SK-N-SH (cell line): Measurements from ENCODE around the gene NBDY. TPM values are rescaled to one million over a fixed set of nuclear protein-coding genes. Genes with fewer than 3 reads are reported as not detected.

Experiments
- CTCF ChIA-PET: fragments of 300-600, 350-600 bp; formaldehyde crosslinking; extraction: SDS; loops from one replicate; lab custom pipeline; 2021; lab: Yijun Ruan, JAX
- POLR2A ChIA-PET: fragments of 350-600 bp; sonication (Branson Sonifier 250); formaldehyde crosslinking; extraction: SDS; loops from one replicate; lab custom pipeline; 2020; ENCODE audit warnings: antibody characterized with exemption, inconsistent platforms; lab: Yijun Ruan, JAX
- DNase-seq: peaks from one replicate; pipeline ENCODE4 v3.0.0; 2012
- H2AFZ ChIP-seq: fragments of 200-600 bp; sonication (generic); 2 replicates; pipeline ENCODE4 v1.8.1; 2016; ENCODE audit warnings: antibody characterized with exemption, mild to moderate bottlenecking, low read depth
- H3F3A ChIP-seq: fragments of 200-600 bp; sonication (generic); replicated peaks from 2 replicates; pipeline ENCODE3; 2016; ENCODE audit warnings: antibody characterized with exemption, mild to moderate bottlenecking; ENCODE audit not compliant: insufficient read depth
- H3K27ac ChIP-seq, 2 experiments: fragments of 200-500 bp in 1 of 2; fragments of 200-600 bp in 1 of 2; sonication (Bioruptor generic) in 1 of 2; sonication (generic), shearing (Covaris generic) in 1 of 2; 2 replicates each; pipeline versions ENCODE4 v1.5.1 to v1.6.1; 2014 to 2016; ENCODE audit warnings: low read depth in 2 of 2, inconsistent platforms in 1 of 2, low read length in 1 of 2, mild to moderate bottlenecking in 1 of 2, mixed read lengths in 1 of 2
- H3K27me3 ChIP-seq: fragments of 200-600 bp; sonication (generic), shearing (Covaris generic); 2 replicates; pipeline ENCODE4 v1.6.1; 2016; ENCODE audit warnings: mixed run types; ENCODE audit not compliant: insufficient read depth
- H3K36me3 ChIP-seq, 2 experiments: fragments of 200-500 bp in 1 of 2; fragments of 200-600 bp in 1 of 2; sonication (Bioruptor generic) in 1 of 2; sonication (generic) in 1 of 2; replicated peaks in 1 of 2; 2 replicates each; pipeline versions ENCODE3 to v1.5.1; 2014 to 2016; ENCODE audit warnings: low read length in 1 of 2, mild to moderate bottlenecking in 1 of 2; ENCODE audit not compliant: insufficient read depth in 2 of 2, control insufficient read depth in 1 of 2
- H3K4me1 ChIP-seq, 2 experiments: fragments of 200-500 bp in 1 of 2; fragments of 200-600 bp in 1 of 2; sonication (Bioruptor generic) in 1 of 2; sonication (generic), shearing (Covaris generic) in 1 of 2; 2 replicates each; pipeline versions ENCODE4 v1.5.1 to v1.6.1; 2014 to 2016; ENCODE audit warnings: low read depth in 1 of 2, low read length in 1 of 2, mixed run types in 1 of 2; ENCODE audit not compliant: insufficient read depth in 2 of 2, control insufficient read depth in 1 of 2
- H3K4me2 ChIP-seq: fragments of 200-600 bp; sonication (generic), shearing (Covaris generic); 2 replicates; pipeline ENCODE4 v1.6.1; 2017; ENCODE audit warnings: mixed run types
- H3K4me3 ChIP-seq, 2 experiments: fragments of 200-500 bp in 1 of 2; fragments of 200-600 bp in 1 of 2; sonication (Bioruptor generic) in 1 of 2; sonication (generic), shearing (Covaris generic) in 1 of 2; 2 replicates each; pipeline versions ENCODE4 v1.5.1 to v1.8.1; 2014 to 2016; ENCODE audit warnings: low read depth in 2 of 2, inconsistent platforms in 1 of 2, low read length in 1 of 2, mild to moderate bottlenecking in 1 of 2, mixed read lengths in 1 of 2, moderate library complexity in 1 of 2
- H3K79me2 ChIP-seq: fragments of 200-600 bp; sonication (generic); 2 replicates; pipeline ENCODE4 v1.8.1; 2017; ENCODE audit warnings: mild to moderate bottlenecking; ENCODE audit not compliant: insufficient read depth
- H3K9ac ChIP-seq: fragments of 200-600 bp; sonication (generic); 2 replicates; pipeline ENCODE4 v1.6.1; 2017; ENCODE audit warnings: mixed run types
- H3K9me2 ChIP-seq: fragments of 200-600 bp; sonication (generic); 2 replicates; pipeline ENCODE4 v1.6.1; 2017; ENCODE audit warnings: mixed run types
- H3K9me3 ChIP-seq: fragments of 200-600 bp; sonication (generic); 2 replicates; pipeline ENCODE4 v1.6.1; 2017; ENCODE audit warnings: mixed run types, mild to moderate bottlenecking, moderate library complexity
- H4K20me1 ChIP-seq: fragments of 200-600 bp; sonication (generic); 2 replicates; pipeline ENCODE4 v1.6.1; 2017; ENCODE audit warnings: mild to moderate bottlenecking, mixed run types; ENCODE audit not compliant: insufficient read depth
- CTCF ChIP-seq: fragments of 200-600 bp; sonication (generic); IDR thresholded peaks from 2 replicates; pipeline ENCODE4 v1.6.1; 2017; ENCODE audit warnings: antibody characterized with exemption, mild to moderate bottlenecking, moderate library complexity
- FOSL2 ChIP-seq: IDR thresholded peaks from 2 replicates; pipeline ENCODE4 v1.4.0; 2012; ENCODE audit warnings: low read depth, mild to moderate bottlenecking, moderate library complexity, borderline replicate concordance
- GABPA ChIP-seq: IDR thresholded peaks from 2 replicates; pipeline ENCODE4 v1.4.0; 2012; ENCODE audit warnings: low read depth, mild to moderate bottlenecking
- NRF1 ChIP-seq: IDR thresholded peaks from 2 replicates; pipeline ENCODE4 v1.6.1; 2012; ENCODE audit warnings: low read depth, mild to moderate bottlenecking, low read length
- PBX3 ChIP-seq: IDR thresholded peaks from 2 replicates; pipeline ENCODE4; 2012
- RAD21 ChIP-seq: IDR thresholded peaks from 2 replicates; pipeline ENCODE4 v1.6.1; 2012; ENCODE audit warnings: mild to moderate bottlenecking, low read length
- USF2 ChIP-seq: fragments of 150-350 bp; IDR thresholded peaks from 2 replicates; pipeline ENCODE4 v1.6.1; 2017; ENCODE audit warnings: antibody characterized with exemption, low read length, low read depth, borderline replicate concordance
- YY1 ChIP-seq: IDR thresholded peaks from 2 replicates; pipeline ENCODE4 v1.4.0; 2012; ENCODE audit warnings: low read depth, mild to moderate bottlenecking
- WGBS: methylation state at CpG from one replicate; pipeline ENCODE4 v1.1.6; 2017; ENCODE audit warnings: low lambda C conversion rate; 5-methylcytosine and 5-hydroxymethylcytosine counted together
- polyA plus RNA-seq, 3 experiments: library from polyadenylated mRNA; depleted of rRNA; stranded (reverse); fragments of >200 nt; gene quantifications; 2 replicates each; pipeline ENCODE4 v1.2.3, GENCODE V29; 2012

NBDY gene
- polyA plus RNA-seq, 1 of the 3 experiments (the other 2 are of a cell fraction): 68.2 TPM

GRCh38 chrX:56793112-56793430, 64.0 kb downstream of the NBDY start:
- POLR2A ChIA-PET: no interaction called here
- no peak overlapping the region for H3K9ac ChIP-seq
- H3K9me3 ChIP-seq: no peaks in the 10 kb centered on the region
- no peaks in the 10 kb centered on the region for H4K20me1 ChIP-seq
- no peak overlapping the region for H2AFZ ChIP-seq
- no peaks in the 10 kb centered on the region for H3K36me3 ChIP-seq
- H3F3A ChIP-seq: no peaks in the 10 kb centered on the region
- H3K79me2 ChIP-seq: no peaks in the 10 kb centered on the region
- no peak for TF ChIP-seq USF2
- TF ChIP-seq, all 33 proteins: peak for 0
- no peaks in the 10 kb centered on the region for H3K27me3 ChIP-seq
- H3K4me3 ChIP-seq: no peak overlapping the region
- CTCF ChIA-PET: interaction anchor here (0.8 to 2.5 kb wide), 3 partner anchors 10 to 29 kb away, joined by 3 to 11 read pairs (median 5); no protein-coding TSS in a partner anchor
- H3K9me2 ChIP-seq: no peaks in the 10 kb centered on the region
- no peak overlapping the region for H3K4me2 ChIP-seq
- H3K4me1 ChIP-seq: no peaks in the 10 kb centered on the region; a peak in 1 of 4 replicates
- DNase-seq: no peak
- H3K27ac ChIP-seq: no peak overlapping the region
- no CpG with 5 or more reads among the region's 1 CpG for WGBS

DNA sequence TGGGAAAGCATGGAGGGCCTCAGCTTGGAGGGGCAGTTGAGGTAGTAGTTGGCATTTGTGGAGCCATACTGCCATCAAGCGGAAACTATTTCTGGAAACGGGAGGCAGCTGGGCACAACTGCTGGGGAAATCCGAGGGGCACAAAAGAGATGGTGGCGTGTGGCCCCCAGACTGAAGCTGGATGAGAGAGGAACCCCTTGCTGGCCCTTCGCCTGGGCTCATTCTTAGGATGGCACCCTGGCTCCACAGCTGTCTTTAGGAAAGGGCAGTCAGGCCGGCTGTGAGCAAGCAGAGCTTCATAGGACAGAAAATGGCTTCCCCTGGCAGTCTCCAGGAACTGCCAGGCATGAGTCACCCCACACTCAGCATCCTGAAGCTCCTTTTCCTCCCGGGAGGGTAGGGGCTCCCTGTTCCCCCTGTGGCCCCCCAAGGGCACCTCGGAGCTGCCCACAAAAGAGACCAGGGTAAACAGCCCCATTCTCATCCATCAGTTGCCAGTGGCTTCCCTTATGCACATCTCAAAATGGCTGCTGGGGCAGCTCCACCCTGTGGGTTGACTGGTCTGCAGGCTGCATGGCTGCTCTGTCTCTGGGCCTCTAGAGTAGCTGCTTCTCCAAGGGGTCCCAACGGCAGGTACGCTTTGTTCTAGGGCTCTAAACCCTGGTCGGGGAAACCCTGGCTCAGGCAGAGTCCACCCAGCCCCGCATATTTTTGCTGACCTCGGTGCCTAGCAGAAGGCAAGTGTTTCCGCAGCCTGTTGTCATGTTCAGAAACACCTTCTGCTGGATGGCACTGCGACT, 64.7 kb downstream of the NBDY start:
- DNase-seq: peak; percentile 0
- no peak overlapping the region for H2AFZ ChIP-seq
- CTCF ChIA-PET: interaction anchor here (0.8 to 2.5 kb wide), 3 partner anchors 11 to 30 kb away, joined by 3 to 11 read pairs (median 5); no protein-coding TSS in a partner anchor

More for the DNA sequence above, 64.7 kb downstream of the NBDY start:
- no peaks in the 10 kb centered on the region for H3F3A ChIP-seq
- H3K4me1 ChIP-seq: peaks cover 0 to 6% of the 10 kb centered on the region in 2 experiments; a peak in 1 of 4 replicates
- H4K20me1 ChIP-seq: no peaks in the 10 kb centered on the region
- POLR2A ChIA-PET: no interaction called here
- H3K4me2 ChIP-seq: no peak overlapping the region
- TF ChIP-seq CTCF (0 out of 2 replicates have a peak, but pooled peaks have one; percentile 9), RAD21 (peak; percentile 25; the same call in 1 of the 2 replicates), NRF1 (no peak), YY1 (peak; percentile 57; the same call in 1 of the 2 replicates), FOSL2 (0 out of 2 replicates have a peak, but pooled peaks have one; percentile 8), GABPA (no peak), PBX3 (no peak)
- H3K9me3 ChIP-seq: no peaks in the 10 kb centered on the region
- no peaks in the 10 kb centered on the region for H3K36me3 ChIP-seq
- no peak overlapping the region for H3K9ac ChIP-seq
- H3K27me3 ChIP-seq: no peaks in the 10 kb centered on the region
- H3K27ac ChIP-seq: no peak overlapping the region
- H3K79me2 ChIP-seq: no peaks in the 10 kb centered on the region
- no peak overlapping the region for H3K4me3 ChIP-seq
- WGBS: 83% methylated on average over 13 of the region's 15 CpGs
- H3K9me2 ChIP-seq: no peaks in the 10 kb centered on the region
